ENCODE measurements around the gene ABCB6.
A peak's percentile ranks its signal among the peaks of the same experiment; 100 is the strongest.

DNA sequence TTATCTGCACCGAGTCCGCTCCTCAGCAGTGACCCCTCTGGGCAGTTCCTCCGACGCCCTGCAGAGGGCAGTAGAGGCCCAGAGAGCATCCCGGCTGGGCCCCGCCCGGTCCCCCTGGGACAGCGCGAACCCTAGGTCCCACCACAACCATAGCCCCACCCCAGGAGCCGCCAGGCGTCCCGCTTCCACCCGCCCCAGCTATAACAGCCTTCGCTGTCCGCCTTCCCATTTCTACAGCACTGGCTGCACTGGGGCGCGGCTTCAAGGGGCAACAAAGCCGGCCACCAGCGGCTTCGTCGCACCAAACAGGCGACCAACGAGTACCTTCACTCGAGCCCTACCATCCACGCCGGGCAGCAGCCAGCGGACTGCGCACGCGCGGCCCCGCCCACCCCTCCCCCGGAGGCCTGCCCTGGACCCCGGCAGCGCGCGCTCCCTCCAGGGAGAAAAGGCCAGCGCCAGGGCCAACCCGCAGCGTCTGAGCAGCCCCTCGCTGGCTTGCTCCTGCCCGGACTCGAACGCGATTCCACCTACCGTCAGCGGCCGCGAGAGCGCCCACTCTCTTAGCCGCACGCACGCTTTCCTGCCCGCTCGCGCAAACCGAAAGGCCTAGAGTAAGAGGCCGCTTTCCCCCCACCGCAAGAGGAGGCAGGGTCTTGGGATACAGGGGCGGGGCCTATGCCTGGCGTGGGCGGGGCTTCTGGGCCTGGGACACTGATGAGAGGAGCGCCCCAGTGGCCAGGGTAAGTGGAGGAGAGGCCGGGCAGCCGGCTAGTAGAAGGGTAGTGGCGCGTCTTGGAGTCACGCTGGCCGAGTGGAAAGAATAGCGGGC, 58.4 kb downstream of the ABCB6 start, which contains the start of gene NHEJ1:
- TF ChIP-seq, protein P1, sequence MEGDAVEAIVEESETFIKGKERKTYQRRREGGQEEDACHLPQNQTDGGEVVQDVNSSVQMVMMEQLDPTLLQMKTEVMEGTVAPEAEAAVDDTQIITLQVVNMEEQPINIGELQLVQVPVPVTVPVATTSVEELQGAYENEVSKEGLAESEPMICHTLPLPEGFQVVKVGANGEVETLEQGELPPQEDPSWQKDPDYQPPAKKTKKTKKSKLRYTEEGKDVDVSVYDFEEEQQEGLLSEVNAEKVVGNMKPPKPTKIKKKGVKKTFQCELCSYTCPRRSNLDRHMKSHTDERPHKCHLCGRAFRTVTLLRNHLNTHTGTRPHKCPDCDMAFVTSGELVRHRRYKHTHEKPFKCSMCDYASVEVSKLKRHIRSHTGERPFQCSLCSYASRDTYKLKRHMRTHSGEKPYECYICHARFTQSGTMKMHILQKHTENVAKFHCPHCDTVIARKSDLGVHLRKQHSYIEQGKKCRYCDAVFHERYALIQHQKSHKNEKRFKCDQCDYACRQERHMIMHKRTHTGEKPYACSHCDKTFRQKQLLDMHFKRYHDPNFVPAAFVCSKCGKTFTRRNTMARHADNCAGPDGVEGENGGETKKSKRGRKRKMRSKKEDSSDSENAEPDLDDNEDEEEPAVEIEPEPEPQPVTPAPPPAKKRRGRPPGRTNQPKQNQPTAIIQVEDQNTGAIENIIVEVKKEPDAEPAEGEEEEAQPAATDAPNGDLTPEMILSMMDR (IDR thresholded peaks at IDR 0.05 in 8 of 11, conservative IDR thresholded peaks at IDR 0.05 in 3 of 11), result peak; percentile 94 to 100 (median 98)
- TF ChIP-seq POLR2A (IDR thresholded peaks at IDR 0.05), result peak in 1 of 3 donors; percentile 69
- peak; percentile 90 to 94 (median 93) for TF ChIP-seq POLR2AphosphoS5 (IDR thresholded peaks at IDR 0.05)
